ENCODE measurements around the gene SLC15A4. TPM values are rescaled to one million over a fixed set of nuclear protein-coding genes. Genes with fewer than 3 reads are reported as not detected.
A peak's percentile ranks its signal among the peaks of the same experiment; 100 is the strongest.

Gene SLC15A4
- total RNA-seq: 10 to 100 TPM; 26.4 to 26.8 TPM

GRCh38 chr12:128823916-128824839 is at the start of gene SLC15A4:
Gene SLC15A4 (minus strand): TSS chr12:128823958. CDS start chr12:128823943, 15 bp downstream.
- Mint-ChIP-seq H3K4me1 (ENCODE audit: low read depth) (peaks cover 25% of the 10 kb centered on the region), H3K27ac (peak within 1 kb of the TSS; percentile 75), H3K4me3 (peak within 1 kb of the TSS; percentile 85), H3K27me3 (peaks cover 3% of the 10 kb centered on the region), H3K9me3 (no peaks in the 10 kb centered on the region), H3K36me3 (ENCODE audit: low read depth) (peaks cover 27% of the 10 kb centered on the region)
- DNase-seq (peak; percentile 97), ATAC-seq (peak; percentile 96)
- TF ChIP-seq, protein P1, sequence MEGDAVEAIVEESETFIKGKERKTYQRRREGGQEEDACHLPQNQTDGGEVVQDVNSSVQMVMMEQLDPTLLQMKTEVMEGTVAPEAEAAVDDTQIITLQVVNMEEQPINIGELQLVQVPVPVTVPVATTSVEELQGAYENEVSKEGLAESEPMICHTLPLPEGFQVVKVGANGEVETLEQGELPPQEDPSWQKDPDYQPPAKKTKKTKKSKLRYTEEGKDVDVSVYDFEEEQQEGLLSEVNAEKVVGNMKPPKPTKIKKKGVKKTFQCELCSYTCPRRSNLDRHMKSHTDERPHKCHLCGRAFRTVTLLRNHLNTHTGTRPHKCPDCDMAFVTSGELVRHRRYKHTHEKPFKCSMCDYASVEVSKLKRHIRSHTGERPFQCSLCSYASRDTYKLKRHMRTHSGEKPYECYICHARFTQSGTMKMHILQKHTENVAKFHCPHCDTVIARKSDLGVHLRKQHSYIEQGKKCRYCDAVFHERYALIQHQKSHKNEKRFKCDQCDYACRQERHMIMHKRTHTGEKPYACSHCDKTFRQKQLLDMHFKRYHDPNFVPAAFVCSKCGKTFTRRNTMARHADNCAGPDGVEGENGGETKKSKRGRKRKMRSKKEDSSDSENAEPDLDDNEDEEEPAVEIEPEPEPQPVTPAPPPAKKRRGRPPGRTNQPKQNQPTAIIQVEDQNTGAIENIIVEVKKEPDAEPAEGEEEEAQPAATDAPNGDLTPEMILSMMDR (IDR thresholded peaks at IDR 0.05): no peak
- CTCF ChIA-PET: interaction anchor here (0.8 to 1.2 kb wide), 2 partner anchors 10 to 41 kb away, joined by 3 to 6 read pairs; no protein-coding TSS in a partner anchor
- intact Hi-C loops (cut with micrococcal nuclease): loop anchor here (5.0 kb wide), 1 partner anchor 93 kb away; no protein-coding TSS in a partner anchor
- POLR2A ChIA-PET: interaction anchor here (0.6 to 1.5 kb wide), 4 partner anchors 14 to 95 kb away, joined by 3 to 6 read pairs (median 4); no protein-coding TSS in a partner anchor

DNA sequence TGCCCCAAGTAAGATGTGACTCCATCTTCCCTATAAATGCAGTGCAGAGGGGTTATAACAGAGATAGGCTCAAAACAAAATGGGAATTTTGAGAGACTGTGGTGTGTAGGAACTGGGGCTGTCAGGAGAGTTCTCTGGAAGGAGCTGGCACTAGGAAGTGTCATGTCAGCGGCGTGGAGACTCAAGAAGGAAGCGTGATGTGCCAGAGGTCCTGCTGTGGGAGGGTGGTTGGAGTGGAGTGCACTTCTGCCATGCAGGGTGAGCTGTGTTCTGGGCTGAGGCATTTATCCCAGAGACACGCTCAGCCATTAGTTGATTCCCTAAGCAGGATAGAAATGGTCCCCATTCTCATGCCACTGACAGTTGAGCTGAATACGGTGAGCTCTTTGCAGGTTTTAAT is 48.5 kb upstream of the SLC15A4 start:
- H3K4me3 Mint-ChIP-seq: no peak overlapping the region
- H3K9me3 Mint-ChIP-seq: peaks cover 6% of the 10 kb centered on the region
- TF ChIP-seq, protein P1 (IDR thresholded peaks at IDR 0.05): no peak
- DNase-seq: no peak
- intact Hi-C loops (cut with micrococcal nuclease): no loop called here
- no peak for ATAC-seq
- POLR2A ChIA-PET: interaction anchor here (0.6 to 0.7 kb wide), 2 partner anchors 78 to 237 kb away, joined by 3 read pairs; no protein-coding TSS in a partner anchor
- H3K27ac Mint-ChIP-seq: no peak overlapping the region
- CTCF ChIA-PET: no interaction called here
- peaks cover 4% of the 10 kb centered on the region for H3K36me3 Mint-ChIP-seq (ENCODE audit: low read depth)
- no peaks in the 10 kb centered on the region for H3K4me1 Mint-ChIP-seq (ENCODE audit: low read depth)
- H3K27me3 Mint-ChIP-seq: peaks cover 2% of the 10 kb centered on the region

DNA sequence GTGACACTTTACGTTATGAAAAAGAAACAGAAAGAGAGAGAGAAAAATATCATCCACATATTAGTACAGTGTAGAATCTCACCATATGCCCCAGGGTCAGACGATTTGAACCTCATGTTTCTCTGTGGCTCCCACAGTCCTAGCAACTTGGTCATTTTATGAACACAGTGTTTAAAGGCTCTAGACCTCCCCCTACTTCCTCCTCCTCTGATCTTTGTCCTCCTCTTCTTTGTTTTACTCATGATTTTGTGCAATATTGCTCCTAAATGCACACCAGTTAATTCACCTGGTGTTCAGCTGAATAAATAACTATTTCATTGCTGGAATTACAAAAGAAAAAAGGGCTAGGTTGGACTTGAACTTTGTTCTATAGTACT is 47.7 kb upstream of the SLC15A4 start:
- POLR2A ChIA-PET: no interaction called here
- Mint-ChIP-seq H3K27ac (no peak overlapping the region), H3K4me3 (no peak overlapping the region), H3K9me3 (peaks cover 2% of the 10 kb centered on the region), H3K27me3 (peaks cover 2% of the 10 kb centered on the region), H3K36me3 (ENCODE audit: low read depth) (no peaks in the 10 kb centered on the region), H3K4me1 (ENCODE audit: low read depth) (no peaks in the 10 kb centered on the region)
- intact Hi-C loops (cut with micrococcal nuclease): no loop called here
- CTCF ChIA-PET: no interaction called here
- DNase-seq (no peak), ATAC-seq (no peak)
- TF ChIP-seq, protein P1 (IDR thresholded peaks at IDR 0.05): no peak

DNA sequence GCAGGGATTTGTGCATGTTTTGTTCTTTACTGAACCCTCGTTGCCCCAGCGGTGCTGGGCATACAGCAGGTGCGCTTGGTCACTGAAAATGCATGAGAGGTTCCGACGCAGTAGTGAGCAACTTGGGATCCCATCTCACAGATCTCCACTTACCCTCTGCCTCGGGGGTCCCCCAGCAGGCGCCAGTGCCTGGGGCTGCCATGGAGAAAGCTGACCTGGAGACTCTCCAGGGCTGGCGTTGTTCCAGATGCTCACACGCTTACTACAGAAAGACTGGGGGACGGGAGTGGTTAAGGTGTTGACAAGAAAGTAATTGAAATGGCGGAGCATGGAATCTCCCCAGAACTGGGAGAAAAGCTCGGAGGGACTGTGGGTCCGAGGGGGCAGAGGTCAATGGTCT is 43.7 kb upstream of the SLC15A4 start:
- DNase-seq (no peak), ATAC-seq (no peak)
- ChIA-PET CTCF (no interaction called here), POLR2A (no interaction called here)
- Mint-ChIP-seq H3K36me3 (ENCODE audit: low read depth) (no peaks in the 10 kb centered on the region), H3K27me3 (no peaks in the 10 kb centered on the region), H3K4me3 (no peak overlapping the region), H3K4me1 (ENCODE audit: low read depth) (no peaks in the 10 kb centered on the region), H3K9me3 (no peaks in the 10 kb centered on the region), H3K27ac (no peak overlapping the region)
- intact Hi-C loops (cut with micrococcal nuclease): no loop called here
- TF ChIP-seq, protein P1 (IDR thresholded peaks at IDR 0.05): no peak
